CD14-positive monocyte (primary cell): ENCODE data around the gene WSB1. TPM values are rescaled to one million over a fixed set of nuclear protein-coding genes. Genes with fewer than 3 reads are reported as not detected.

Source experiments
- DNase-seq, 3 donors: peaks; one replicate each; pipeline ENCODE4 v3.0.0-alpha.2; 2011 to 2022
- H2AFZ ChIP-seq: 2 replicates; pipeline ENCODE4 v1.6.0; 2012; ENCODE audit warnings: mild to moderate bottlenecking, low read depth, low read length, inconsistent platforms; ENCODE audit not compliant: insufficient read depth, poor library complexity, severe bottlenecking
- H3K27ac ChIP-seq, 2 donors: 1 replicate in 1 of 2; 2 replicates in 1 of 2; pipeline ENCODE4 v1.5.1; 2012 to 2013; ENCODE audit warnings: low read length in 2 of 2, control low read depth in 1 of 2, inconsistent platforms in 1 of 2, low read depth in 1 of 2, mild to moderate bottlenecking in 1 of 2
- H3K27me3 ChIP-seq, 2 donors: one replicate each; pipeline versions ENCODE4 v1.6.0 to v1.6.1; 2011 to 2013; ENCODE audit warnings: low read length in 2 of 2; ENCODE audit not compliant: control insufficient read depth in 2 of 2, insufficient read depth in 2 of 2
- H3K36me3 ChIP-seq, 2 donors: replicated peaks in 1 of 2; 1 replicate in 1 of 2; 2 replicates in 1 of 2; pipeline versions ENCODE4 v1.5.1 to v1.6.1; 2012 to 2013; ENCODE audit warnings: low read length in 2 of 2, control low read depth in 1 of 2, inconsistent platforms in 1 of 2, mild to moderate bottlenecking in 1 of 2; ENCODE audit not compliant: insufficient read depth in 2 of 2, control insufficient read depth in 1 of 2
- H3K4me1 ChIP-seq, 2 donors: 1 replicate in 1 of 2; 2 replicates in 1 of 2; pipeline versions ENCODE4 v1.5.1 to v1.6.1; 2012 to 2013; ENCODE audit warnings: low read length in 2 of 2, control low read depth in 1 of 2, inconsistent platforms in 1 of 2, mild to moderate bottlenecking in 1 of 2, moderate library complexity in 1 of 2; ENCODE audit not compliant: insufficient read depth in 2 of 2, control insufficient read depth in 1 of 2
- H3K4me2 ChIP-seq: replicated peaks from 2 replicates; pipeline ENCODE3; 2012; ENCODE audit warnings: low read length, moderate library complexity, mild to moderate bottlenecking; ENCODE audit not compliant: poor library complexity, severe bottlenecking; ENCODE audit errors: extremely low read depth
- H3K4me3 ChIP-seq, 3 experiments: fragments of 200-600 bp in 1 of 3; sonication (generic) in 1 of 3; replicated peaks in 1 of 3; 1 replicate in 2 of 3; 2 replicates in 1 of 3; pipeline ENCODE4 v1.5.1; 2011 to 2013; ENCODE audit warnings: low read length in 3 of 3, mild to moderate bottlenecking in 3 of 3, control low read depth in 2 of 3, low read depth in 2 of 3, inconsistent platforms in 1 of 3, moderate library complexity in 1 of 3
- H3K79me2 ChIP-seq: 2 replicates; pipeline ENCODE4 v1.6.0; 2012; ENCODE audit warnings: mild to moderate bottlenecking, control low read depth, inconsistent platforms, low read length, moderate library complexity; ENCODE audit not compliant: insufficient read depth
- H3K9ac ChIP-seq: 2 replicates; pipeline ENCODE4 v1.6.0; 2017; ENCODE audit warnings: low read length, mild to moderate bottlenecking; ENCODE audit not compliant: insufficient read depth, poor library complexity, severe bottlenecking
- H3K9me3 ChIP-seq, 2 donors: replicated peaks in 1 of 2; 1 replicate in 1 of 2; 2 replicates in 1 of 2; pipeline versions ENCODE4 v1.5.1 to v1.6.1; 2012 to 2013; ENCODE audit warnings: low read length in 2 of 2, control low read depth in 1 of 2; ENCODE audit not compliant: control insufficient read depth in 1 of 2, insufficient read depth in 1 of 2
- H4K20me1 ChIP-seq: 2 replicates; pipeline ENCODE4 v1.6.0; 2012; ENCODE audit warnings: mild to moderate bottlenecking, low read length, control low read depth, moderate library complexity; ENCODE audit not compliant: insufficient read depth
- H3K27ac Mint-ChIP-seq, 7 donors: one replicate each; pipeline ENCODE4 v1.8.0; 2020; ENCODE audit warnings: mild to moderate bottlenecking in 7 of 7, mixed read lengths in 7 of 7, moderate library complexity in 6 of 7, inconsistent platforms in 2 of 7
- H3K27me3 Mint-ChIP-seq, 3 donors: one replicate each; pipeline ENCODE4 v1.8.0; 2021 to 2022; ENCODE audit warnings: low read depth in 3 of 3, mild to moderate bottlenecking in 3 of 3, mixed read lengths in 3 of 3, moderate library complexity in 3 of 3, inconsistent platforms in 1 of 3
- H3K36me3 Mint-ChIP-seq, 2 donors: one replicate each; pipeline ENCODE4 v1.8.0; 2020; ENCODE audit warnings: mixed read lengths in 2 of 2, inconsistent platforms in 1 of 2, mild to moderate bottlenecking in 1 of 2
- H3K4me1 Mint-ChIP-seq: one replicate; pipeline ENCODE4 v1.8.0; 2020; ENCODE audit warnings: mild to moderate bottlenecking, mixed read lengths
- H3K4me3 Mint-ChIP-seq, 2 donors: one replicate each; pipeline ENCODE4 v1.8.0; 2020; ENCODE audit warnings: mild to moderate bottlenecking in 2 of 2, mixed read lengths in 2 of 2, moderate library complexity in 1 of 2
- H3K9me3 Mint-ChIP-seq, 7 donors: one replicate each; pipeline ENCODE4 v1.8.0; 2020 to 2022; ENCODE audit warnings: mixed read lengths in 7 of 7, mild to moderate bottlenecking in 6 of 7, moderate library complexity in 6 of 7, inconsistent platforms in 2 of 7
- WGBS: methylation state at CpG from one replicate; pipeline ENCODE4 v1.1.5; 2013; ENCODE audit warnings: missing lambda C conversion rate; ENCODE audit not compliant: insufficient coverage; 5-methylcytosine and 5-hydroxymethylcytosine counted together
- intact Hi-C, 2 donors: fragments of 100-400 bp; cut with micrococcal nuclease; formaldehyde crosslinking; loops; one replicate each; pipeline versions ENCODE4 v1.15.0 to v1.15.1; 2023
- polyA plus RNA-seq, 3 donors: library from polyadenylated mRNA; depleted of rRNA in 1 of 3; unstranded in 2 of 3; stranded (reverse) in 1 of 3; fragments of 300-500 nt in 2 of 3; fragments of >200 nt in 1 of 3; fragmentation: Illumina TruSeq in 2 of 3; gene quantifications; 1 replicate in 2 of 3; 2 replicates in 1 of 3; pipeline ENCODE4 v1.2.3, GENCODE V29; 2012 to 2021
- TF ChIP-seq, protein P1 (sequence below): fragments of 200-600 bp; IDR thresholded peaks from one replicate; pipeline ENCODE4 v1.8.0; 2022; ENCODE audit warnings: antibody characterized with exemption, mild to moderate bottlenecking

Gene WSB1
- polyA plus RNA-seq, 3 donors, result 220 to 368 (median 296) TPM

GRCh38 chr17:27313301-27313700 lies 19.4 kb downstream of the WSB1 start:
- no CpG with 5 or more reads among the region's 1 CpG for WGBS
- no peaks in the 10 kb centered on the region for H3K9me3 Mint-ChIP-seq
- peaks cover 89% of the 10 kb centered on the region for H4K20me1 ChIP-seq
- no peak for DNase-seq
- H3K27me3 ChIP-seq, result no peaks in the 10 kb centered on the region
- peaks cover 52% of the 10 kb centered on the region for H3K79me2 ChIP-seq
- intact Hi-C loops, result no loop called here
- no peak overlapping the region for H3K4me2 ChIP-seq
- TF ChIP-seq, protein P1, sequence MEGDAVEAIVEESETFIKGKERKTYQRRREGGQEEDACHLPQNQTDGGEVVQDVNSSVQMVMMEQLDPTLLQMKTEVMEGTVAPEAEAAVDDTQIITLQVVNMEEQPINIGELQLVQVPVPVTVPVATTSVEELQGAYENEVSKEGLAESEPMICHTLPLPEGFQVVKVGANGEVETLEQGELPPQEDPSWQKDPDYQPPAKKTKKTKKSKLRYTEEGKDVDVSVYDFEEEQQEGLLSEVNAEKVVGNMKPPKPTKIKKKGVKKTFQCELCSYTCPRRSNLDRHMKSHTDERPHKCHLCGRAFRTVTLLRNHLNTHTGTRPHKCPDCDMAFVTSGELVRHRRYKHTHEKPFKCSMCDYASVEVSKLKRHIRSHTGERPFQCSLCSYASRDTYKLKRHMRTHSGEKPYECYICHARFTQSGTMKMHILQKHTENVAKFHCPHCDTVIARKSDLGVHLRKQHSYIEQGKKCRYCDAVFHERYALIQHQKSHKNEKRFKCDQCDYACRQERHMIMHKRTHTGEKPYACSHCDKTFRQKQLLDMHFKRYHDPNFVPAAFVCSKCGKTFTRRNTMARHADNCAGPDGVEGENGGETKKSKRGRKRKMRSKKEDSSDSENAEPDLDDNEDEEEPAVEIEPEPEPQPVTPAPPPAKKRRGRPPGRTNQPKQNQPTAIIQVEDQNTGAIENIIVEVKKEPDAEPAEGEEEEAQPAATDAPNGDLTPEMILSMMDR, result no peak
- H3K4me1 Mint-ChIP-seq, result no peaks in the 10 kb centered on the region
- no peak overlapping the region for H3K4me3 ChIP-seq
- no peaks in the 10 kb centered on the region for H3K4me1 ChIP-seq
- no peak overlapping the region for H2AFZ ChIP-seq
- H3K36me3 ChIP-seq, result peaks cover 91 to 94% of the 10 kb centered on the region in 2 donors
- no peak overlapping the region for H3K4me3 Mint-ChIP-seq
- no peak overlapping the region for H3K27ac ChIP-seq
- no peaks in the 10 kb centered on the region for H3K9me3 ChIP-seq
- H3K9ac ChIP-seq, result no peak overlapping the region
- no peaks in the 10 kb centered on the region for H3K27me3 Mint-ChIP-seq
- H3K27ac Mint-ChIP-seq, result peak overlapping the region in 1 of 7 donors; percentile 20
- H3K36me3 Mint-ChIP-seq, result peaks cover 78 to 94% of the 10 kb centered on the region in 2 donors

DNA sequence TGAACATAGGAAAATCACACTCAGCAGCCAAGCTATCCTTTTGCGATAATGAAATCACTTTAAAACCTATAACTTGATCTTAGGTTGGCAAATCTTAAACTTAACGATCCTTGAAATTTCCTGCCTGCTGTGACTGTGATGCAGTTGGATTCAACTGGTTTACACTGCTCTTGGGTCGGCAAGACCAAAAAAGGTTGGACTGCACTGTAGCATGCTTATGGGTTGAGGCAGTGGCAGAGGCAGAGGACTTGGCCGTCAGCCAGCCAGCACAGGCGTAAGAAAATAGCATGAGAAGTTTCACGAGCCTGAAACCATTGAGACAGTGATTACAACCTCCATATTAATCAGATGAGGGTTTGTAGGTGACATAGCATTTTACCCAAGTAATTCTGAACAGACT lies 21.4 kb downstream of the WSB1 start:
- Mint-ChIP-seq H3K4me3 (no peak overlapping the region), H3K27ac (peak overlapping the region in 2 of 7 donors; percentile 37 to 74), H3K4me1 (peaks cover 10% of the 10 kb centered on the region), H3K9me3 (no peaks in the 10 kb centered on the region), H3K36me3 (peaks cover 78 to 91% of the 10 kb centered on the region in 2 donors), H3K27me3 (no peaks in the 10 kb centered on the region)
- Histone ChIP-seq H3K4me2 (no peak overlapping the region), H2AFZ (no peak overlapping the region), H3K9me3 (no peaks in the 10 kb centered on the region), H3K4me3 (no peak overlapping the region), H3K4me1 (no peaks in the 10 kb centered on the region), H3K27ac (peak overlapping the region in 1 of 2 donors; percentile 3), H3K27me3 (no peaks in the 10 kb centered on the region), H4K20me1 (peaks cover 89% of the 10 kb centered on the region), H3K9ac (no peak overlapping the region), H3K36me3 (peaks cover 80 to 93% of the 10 kb centered on the region in 2 donors), H3K79me2 (peaks cover 31% of the 10 kb centered on the region)
- 100% methylated on average over 2 of the region's 6 CpGs for WGBS
- intact Hi-C loops, result no loop called here
- TF ChIP-seq, protein P1, result no peak
- DNase-seq, result no peak
